HepG2 (cell line): Measurements from ENCODE around the gene B4GALT4. TPM values are rescaled to one million over a fixed set of nuclear protein-coding genes. Genes with fewer than 3 reads are reported as not detected.

ENCODE experiments used
- ATAC-seq: fragments of 200-7000 bp; cut with Tn5 transposase; 3 replicates; pipeline ENCODE4 v1.9.1; 2020; ENCODE audit warnings: mild to moderate bottlenecking, moderate library complexity
- BruUV-seq: library from RNA; stranded (reverse); fragments of 400-500 nt; replicated peaks from 2 replicates; lab custom pipeline; 2021; lab: Mats Ljungman, UMichigan
- CTCF ChIA-PET: fragments of 300-600 bp; formaldehyde crosslinking; extraction: SDS; loops from one replicate; lab custom pipeline; 2021; ENCODE audit warnings: low total read pairs, inconsistent platforms, low intra/inter-chr PET ratio; lab: Yijun Ruan, JAX
- POLR2A ChIA-PET: fragments of 350-600 bp; sonication (Branson Sonifier 250); formaldehyde crosslinking; loops from one replicate; lab custom pipeline; 2020; ENCODE audit warnings: antibody characterized with exemption, inconsistent platforms; lab: Yijun Ruan, JAX
- DNase-seq: peaks from one replicate; pipeline ENCODE4 v3.0.0-alpha.2; 2015; ENCODE audit warnings: low spot score
- FAIRE-seq: peaks from 3 replicates; lab custom pipeline; 2011; peaks lifted over from hg19 to GRCh38; lab: Jason Lieb, UNC
- H2AFZ ChIP-seq: one replicate; pipeline ENCODE4 v1.6.1; 2011; ENCODE audit warnings: low read length, inconsistent platforms
- H3K27ac ChIP-seq: fragments of 300-600 bp; 3 replicates; pipeline ENCODE4 v1.8.0; 2011; ENCODE audit warnings: mixed run types, mild to moderate bottlenecking, mixed read lengths, low read length, inconsistent platforms; ENCODE audit not compliant: insufficient read depth; ENCODE audit errors: extremely low read length
- H3K27me3 ChIP-seq, 2 experiments: fragments of 200-600 bp in 1 of 2; 2 replicates in 1 of 2; 3 replicates in 1 of 2; pipeline versions ENCODE4 v1.6.0 to v1.8.0; 2011; ENCODE audit warnings: low read length in 2 of 2, mild to moderate bottlenecking in 2 of 2, moderate library complexity in 2 of 2, inconsistent platforms in 1 of 2; ENCODE audit not compliant: insufficient read depth in 2 of 2, control insufficient read depth in 1 of 2
- H3K36me3 ChIP-seq, 2 experiments: fragments of 200-600 bp in 1 of 2; replicated peaks in 1 of 2; 2 replicates in 1 of 2; 3 replicates in 1 of 2; pipeline versions ENCODE4 v1.5.1 to v1.8.0; 2011; ENCODE audit warnings: low read length in 2 of 2, inconsistent platforms in 1 of 2; ENCODE audit not compliant: insufficient read depth in 2 of 2, control insufficient read depth in 1 of 2
- H3K4me1 ChIP-seq: 2 replicates; pipeline ENCODE4 v1.5.1; 2012; ENCODE audit warnings: low read length, inconsistent platforms; ENCODE audit not compliant: insufficient read depth
- H3K4me2 ChIP-seq: 2 replicates; pipeline ENCODE4 v1.6.0; 2011; ENCODE audit warnings: low read depth, low read length, inconsistent platforms
- H3K4me3 ChIP-seq, 3 experiments: fragments of 200-600 bp in 1 of 3; sonication (generic), shearing (Covaris generic) in 1 of 3; replicated peaks in 1 of 3; 2 replicates each; pipeline ENCODE4 v1.5.1; 2011 to 2016; ENCODE audit warnings: low read length in 3 of 3, inconsistent platforms in 2 of 3, low read depth in 2 of 3, mild to moderate bottlenecking in 2 of 3, control low read depth in 1 of 3, mixed read lengths in 1 of 3; ENCODE audit not compliant: insufficient read depth in 1 of 3
- H3K79me2 ChIP-seq: one replicate; pipeline ENCODE4 v1.6.1; 2011; ENCODE audit warnings: low read length, inconsistent platforms; ENCODE audit not compliant: insufficient read depth
- H3K9ac ChIP-seq: 2 replicates; pipeline ENCODE4 v1.6.0; 2011; ENCODE audit warnings: mild to moderate bottlenecking, low read depth, low read length, inconsistent platforms; ENCODE audit not compliant: insufficient read depth
- H3K9me3 ChIP-seq: 2 replicates; pipeline ENCODE4 v1.5.1; 2012; ENCODE audit warnings: mild to moderate bottlenecking, low read length
- H4K20me1 ChIP-seq: 2 replicates; pipeline ENCODE4 v1.6.0; 2011; ENCODE audit warnings: inconsistent platforms, mild to moderate bottlenecking, low read length, moderate library complexity; ENCODE audit not compliant: insufficient read depth
- ATF6 ChIP-seq: sonication (generic); formaldehyde crosslinking; conservative IDR thresholded peaks from 2 replicates; pipeline ENCODE4 v1.4.0; 2020; ENCODE audit warnings: missing genetic modification reagents
- FOXO4 ChIP-seq: sonication (generic); formaldehyde crosslinking; conservative IDR thresholded peaks from 2 replicates; pipeline ENCODE4 v1.8.1; 2023; ENCODE audit warnings: missing genetic modification reagents
- NR0B2 ChIP-seq: sonication (generic); formaldehyde crosslinking; IDR thresholded peaks from 2 replicates; pipeline ENCODE4 v1.4.0; 2020; ENCODE audit warnings: mild to moderate bottlenecking, missing genetic modification reagents
- RBFOX2 ChIP-seq: fragments of 200-400 bp; formaldehyde crosslinking; IDR thresholded peaks from 2 replicates; pipeline ENCODE4 v1.6.1; 2017; ENCODE audit warnings: low read depth, mild to moderate bottlenecking, low read length
- SRF ChIP-seq: IDR thresholded peaks from 2 replicates; pipeline ENCODE4 v1.6.1; 2011; ENCODE audit warnings: mild to moderate bottlenecking, low read depth, low read length, moderate library complexity
- ZNF543 ChIP-seq: sonication (generic); formaldehyde crosslinking; IDR thresholded peaks from 2 replicates; pipeline ENCODE4 v1.4.0; 2020; ENCODE audit warnings: mild to moderate bottlenecking, missing genetic modification reagents
- WGBS: methylation state at CpG from one replicate; pipeline ENCODE4 v1.1.6; 2017; ENCODE audit warnings: low lambda C conversion rate; 5-methylcytosine and 5-hydroxymethylcytosine counted together
- in situ Hi-C: cut with HindIII; loops from 2 replicates; pipeline ENCODE4 v1.10.0; 2017; ENCODE audit warnings: low pct_unique_long_range_greater_than_20kb; ENCODE audit not compliant: extremely low pct_ligation_motif_present
- intact Hi-C: fragments of 100-400 bp; cut with micrococcal nuclease; formaldehyde crosslinking; loops from one replicate; pipeline ENCODE4 v1.10.0; 2022; ENCODE audit not compliant: unreplicated experiment
- polyA plus RNA-seq, 8 experiments: library from polyadenylated mRNA; depleted of rRNA in 3 of 8; stranded (reverse) in 7 of 8; unstranded in 1 of 8; fragments of >200 nt; fragmentation: Illumina TruSeq in 4 of 8; extraction: Trizol in 4 of 8; gene quantifications; 2 replicates each; pipeline versions ENCODE4 v1.2.1 to v1.2.3, GENCODE V29; 2011 to 2016; ENCODE audit warnings: low read depth in 4 of 8, missing spikeins in 1 of 8, mixed read lengths in 1 of 8; ENCODE audit not compliant: insufficient read depth in 1 of 8
- total RNA-seq, 5 experiments: library from RNA; depleted of rRNA; stranded (reverse); fragments of >200 nt; fragmentation: Illumina TruSeq; extraction: Trizol; gene quantifications; 2 replicates each; pipeline ENCODE4 v1.2.3, GENCODE V29; 2016; ENCODE audit warnings: low read depth in 1 of 5

The B4GALT4 gene
- total and polyA plus RNA-seq, 2 of the 13 experiments (the other 11 are each of a cell fraction or from before 2014, with no cell fraction given), result 16.9 to 29.0 TPM

GRCh38 chr3:119257654-119258410 lies 17.2 kb upstream of the B4GALT4 start:
- Histone ChIP-seq H3K27ac (no peak overlapping the region), H3K4me3 (no peak overlapping the region), H3K4me2 (no peak overlapping the region), H3K36me3 (no peaks in the 10 kb centered on the region), H3K27me3 (0 out of 5 replicates have a peak, but pooled peaks cover 0 to 6% of the 10 kb centered on the region in 2 experiments)
- ChIA-PET CTCF (no interaction called here), POLR2A (no interaction called here)
- TF ChIP-seq SRF, result 0 out of 2 replicates have a peak, but pooled peaks have one; percentile 52
- TF ChIP-seq ZNF543 (CRISPR knock-in tag), result no peak
- TF ChIP-seq, all 625 proteins: peak for 1
- in situ Hi-C loops (no loop called here), intact Hi-C loops (no loop called here)
- H3K4me1 ChIP-seq, result no peaks in the 10 kb centered on the region
- no peak for ATAC-seq
- DNase-seq, result no peak
- no peak overlapping the region for H2AFZ ChIP-seq
- no TSS peak for BruUV-seq
- 63% methylated on average over 7 of the region's 8 CpGs for WGBS
- H3K9me3 ChIP-seq, result no peaks in the 10 kb centered on the region
- H3K79me2 ChIP-seq, result no peaks in the 10 kb centered on the region
- H4K20me1 ChIP-seq, result no peaks in the 10 kb centered on the region
- H3K9ac ChIP-seq, result no peak overlapping the region
- no peak for FAIRE-seq

GRCh38 chr3:119257111-119257510 lies 16.4 kb upstream of the B4GALT4 start:
- Histone ChIP-seq H3K4me3 (no peak overlapping the region), H3K27ac (no peak overlapping the region), H3K9me3 (no peaks in the 10 kb centered on the region), H3K36me3 (no peaks in the 10 kb centered on the region), H3K4me2 (no peak overlapping the region), H3K9ac (no peak overlapping the region), H3K79me2 (no peaks in the 10 kb centered on the region), H4K20me1 (no peaks in the 10 kb centered on the region), H3K4me1 (no peaks in the 10 kb centered on the region), H2AFZ (no peak overlapping the region), H3K27me3 (0 out of 5 replicates have a peak, but pooled peaks cover 0 to 6% of the 10 kb centered on the region in 2 experiments)
- ATAC-seq, result no peak
- no TSS peak for BruUV-seq
- intact Hi-C loops (no loop called here), in situ Hi-C loops (no loop called here)
- FAIRE-seq, result no peak
- WGBS, result 25% methylated on average over 2 of the region's 2 CpGs
- DNase-seq, result no peak
- ChIA-PET POLR2A (no interaction called here), CTCF (no interaction called here)
- no peak for TF ChIP-seq ATF6 (CRISPR knock-in tag)
- no peak for TF ChIP-seq NR0B2
- TF ChIP-seq FOXO4 (CRISPR knock-in tag), result no peak
- no peak for TF ChIP-seq RBFOX2
